Measurements from ENCODE around the gene DECR2. TPM values are rescaled to one million over a fixed set of nuclear protein-coding genes. Genes with fewer than 3 reads are reported as not detected.
"Not testable (repeated sequence)": the region's sequence is repeated elsewhere in the genome, so short reads cannot be mapped to it uniquely, and the experiment has no call there.

The DECR2 gene, protein sequence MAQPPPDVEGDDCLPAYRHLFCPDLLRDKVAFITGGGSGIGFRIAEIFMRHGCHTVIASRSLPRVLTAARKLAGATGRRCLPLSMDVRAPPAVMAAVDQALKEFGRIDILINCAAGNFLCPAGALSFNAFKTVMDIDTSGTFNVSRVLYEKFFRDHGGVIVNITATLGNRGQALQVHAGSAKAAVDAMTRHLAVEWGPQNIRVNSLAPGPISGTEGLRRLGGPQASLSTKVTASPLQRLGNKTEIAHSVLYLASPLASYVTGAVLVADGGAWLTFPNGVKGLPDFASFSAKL
- polyA plus RNA-seq (2013, experiment 1 of 2; ENCODE audit: insufficient read length), result 13.7 TPM
- polyA plus RNA-seq (2013, experiment 2 of 2; ENCODE audit: insufficient read length), result 11.2 TPM

DNA sequence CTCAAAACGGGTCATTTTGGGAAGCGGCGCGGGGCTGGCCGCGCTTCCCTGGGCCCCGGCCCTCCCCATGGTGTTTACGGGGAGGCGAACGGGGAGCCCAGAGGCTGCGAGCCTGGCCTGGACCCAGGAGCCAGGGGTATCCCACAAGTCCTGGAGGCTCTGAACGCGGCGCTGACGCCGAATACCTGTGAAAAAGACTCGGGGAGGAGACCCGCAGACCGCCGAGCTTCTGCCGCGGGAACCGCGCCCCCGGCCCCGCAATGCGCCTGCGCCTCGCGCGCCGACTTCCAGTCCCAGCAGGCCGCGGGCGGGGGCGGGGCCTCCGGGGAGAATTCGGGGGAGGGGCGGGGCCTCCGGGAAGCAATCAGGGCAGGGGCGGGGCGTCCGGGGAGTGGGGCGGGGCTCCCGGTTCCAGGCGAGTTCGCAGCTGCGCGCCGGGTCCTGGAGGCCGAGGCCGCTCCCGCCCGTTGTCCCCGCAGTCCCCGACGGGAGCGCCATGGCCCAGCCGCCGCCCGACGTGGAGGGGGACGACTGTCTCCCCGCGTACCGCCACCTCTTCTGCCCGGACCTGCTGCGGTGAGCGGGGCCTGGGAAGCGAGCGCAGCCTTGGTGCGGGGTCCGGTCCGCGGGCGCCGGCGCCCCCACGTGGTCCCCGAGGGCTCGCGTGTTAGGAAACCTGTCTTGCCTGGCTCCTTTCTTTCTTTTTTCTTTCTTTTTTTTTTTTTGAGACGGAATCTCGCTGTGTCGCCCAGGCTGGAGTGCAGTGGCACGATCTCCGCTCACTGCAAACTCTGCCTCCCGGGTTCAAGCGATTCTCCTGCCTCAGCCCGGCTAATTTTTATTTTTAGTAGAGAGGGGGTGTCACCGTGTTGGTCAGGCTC, at the start of gene DECR2:
TSS of gene DECR2 (plus strand) at position 418 of the 881 bp plus-strand sequence. CDS start at position 497, 79 bp downstream.
- peak; percentile 92 for DNase-seq

DNA sequence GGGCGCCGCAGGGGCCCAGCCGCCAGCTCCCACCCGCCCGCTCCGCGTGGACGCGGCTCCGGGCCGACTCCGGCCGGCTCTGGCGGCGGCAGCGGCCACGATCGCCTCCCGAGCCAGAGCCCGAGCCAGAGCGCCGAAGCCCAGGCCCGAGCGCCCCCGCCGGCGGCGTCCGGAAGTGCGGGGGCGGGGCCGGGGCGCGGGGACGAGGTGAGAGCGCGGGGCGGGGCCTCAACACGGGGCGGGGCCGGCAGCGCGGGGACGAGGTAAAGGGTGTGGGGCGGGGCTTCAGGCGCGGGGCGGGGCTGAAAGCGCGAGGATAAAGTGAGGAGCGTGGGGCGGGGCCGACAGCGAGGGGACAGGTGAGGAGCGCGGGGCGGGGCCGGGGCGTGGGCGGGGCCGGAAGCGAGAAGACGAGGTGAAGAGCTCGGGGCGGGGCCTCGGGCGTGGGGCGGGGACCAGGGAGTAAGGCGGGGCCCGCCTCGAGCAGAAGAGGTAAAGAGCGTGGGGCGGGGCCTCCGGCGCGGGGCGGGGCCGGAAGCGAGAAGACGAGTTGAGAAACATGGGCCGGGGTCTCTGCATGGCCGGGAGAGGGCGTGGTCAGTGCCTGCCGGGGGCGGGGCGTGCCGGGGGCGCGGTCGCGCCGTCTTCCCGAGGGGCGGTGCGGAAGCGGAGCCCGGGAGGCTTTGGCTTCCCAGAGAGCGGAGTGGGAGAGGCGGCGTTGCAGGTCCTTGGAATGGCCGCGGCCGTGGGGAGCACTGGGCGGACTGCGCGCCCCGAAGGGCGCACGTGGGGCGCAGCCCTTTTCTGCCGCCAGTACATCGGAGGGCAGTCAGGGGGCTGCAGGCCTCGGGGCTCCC, 48.9 kb upstream of the DECR2 start, which contains the start of gene AXIN1:
TSS of gene AXIN1 (minus strand) at position 177 of the 857 bp plus-strand sequence. CDS start 5,698 bp downstream, outside the sequence.
- DNase-seq, result peak; percentile 95

DNA sequence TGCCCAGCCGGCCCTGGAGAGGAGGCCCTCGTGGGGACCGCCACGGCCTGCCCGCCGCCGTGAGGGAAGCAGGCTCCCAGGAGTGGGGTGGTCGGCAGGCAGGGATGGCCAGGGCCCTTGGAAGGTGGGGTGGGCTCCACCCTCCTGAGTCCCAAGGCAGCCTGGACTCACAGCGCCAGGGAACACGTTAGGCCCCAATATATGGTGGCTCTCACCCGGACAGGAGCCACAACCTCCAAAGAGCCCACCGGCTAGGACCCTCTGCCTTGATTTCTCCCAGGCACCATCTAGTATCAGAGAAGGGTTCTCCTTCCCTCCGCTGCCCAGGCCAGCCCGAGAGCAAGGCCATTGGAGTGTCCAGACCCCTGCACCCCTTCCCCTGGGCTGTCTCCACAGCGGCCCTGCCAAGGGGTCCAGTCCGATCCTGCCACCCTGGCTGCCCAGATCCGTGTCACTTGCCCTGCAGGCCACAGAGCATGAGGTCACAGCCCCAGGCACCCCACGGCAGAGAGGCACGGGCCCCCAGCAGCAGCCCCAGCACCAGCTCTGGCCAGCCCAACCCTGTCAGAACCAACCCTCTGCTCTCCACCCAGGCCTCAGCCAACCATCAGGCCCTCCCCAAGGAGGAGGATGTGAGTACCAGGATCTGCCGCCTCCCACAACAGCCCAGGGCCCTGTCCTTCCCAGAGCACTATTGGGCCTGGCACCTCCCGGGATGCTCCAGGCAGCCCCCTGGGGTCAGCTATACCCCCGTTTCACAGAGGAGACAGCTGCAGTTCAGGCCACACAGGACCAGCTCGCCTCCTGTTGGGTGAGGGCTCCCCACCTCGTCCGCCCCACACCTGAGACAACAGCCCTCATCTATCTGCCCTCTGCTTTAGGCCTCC, 48.0 kb upstream of the DECR2 start:
- DNase-seq, result no peak

DNA sequence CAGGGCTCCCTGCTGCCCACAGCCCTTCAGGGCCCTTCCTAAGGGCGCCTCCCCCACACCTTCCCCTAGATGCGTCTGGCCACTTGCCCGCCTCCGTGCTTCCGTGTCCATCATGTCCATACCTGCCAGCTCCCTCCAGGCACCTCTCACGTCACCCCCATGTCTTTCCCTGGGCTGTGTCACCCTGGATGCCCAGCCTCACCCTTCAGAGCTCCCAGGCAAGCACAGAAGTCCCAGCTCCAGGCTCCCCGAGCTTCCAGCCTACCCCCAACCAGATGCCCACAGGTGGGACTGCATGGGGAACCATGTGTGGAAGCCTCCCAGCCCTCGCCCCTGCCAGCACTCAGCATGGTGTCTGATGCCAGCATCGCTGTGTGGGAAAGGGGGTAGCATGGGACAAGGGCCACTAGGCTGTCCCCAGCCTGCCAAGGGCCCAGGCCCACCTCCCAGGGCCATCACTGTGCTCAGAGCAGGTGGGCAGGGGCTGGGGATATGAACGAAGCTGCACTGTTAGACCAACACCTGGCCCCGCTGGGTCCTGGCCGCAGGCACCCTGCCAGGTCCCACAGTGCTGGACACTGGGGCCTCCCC, 47.3 kb upstream of the DECR2 start:
- no peak for DNase-seq

- no peak for DNase-seq
These were observed 46.7 kb upstream of the DECR2 start for GRCh38 chr16:354971-355461.

DNA sequence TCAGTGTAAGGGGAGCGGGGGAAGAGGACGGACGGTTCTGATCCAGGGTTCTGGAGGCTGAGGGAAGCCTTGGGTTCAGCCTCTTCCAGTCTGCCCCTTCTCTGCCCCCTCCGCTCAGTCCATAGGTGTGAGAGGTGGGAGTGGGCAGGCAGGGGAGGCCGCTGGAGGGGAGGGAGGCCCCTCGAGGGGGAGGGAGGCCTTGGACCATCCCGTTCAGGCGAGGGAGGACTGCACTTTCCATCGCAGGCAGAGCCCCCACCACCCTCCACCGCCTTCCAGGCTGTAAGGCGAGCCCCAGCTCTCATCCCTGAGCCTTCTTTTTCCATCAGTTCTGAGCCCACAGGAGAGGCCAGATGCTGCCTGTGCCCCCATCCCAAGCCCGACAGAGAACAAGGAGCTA, 44.9 kb upstream of the DECR2 start:
- DNase-seq, result no peak

DNA sequence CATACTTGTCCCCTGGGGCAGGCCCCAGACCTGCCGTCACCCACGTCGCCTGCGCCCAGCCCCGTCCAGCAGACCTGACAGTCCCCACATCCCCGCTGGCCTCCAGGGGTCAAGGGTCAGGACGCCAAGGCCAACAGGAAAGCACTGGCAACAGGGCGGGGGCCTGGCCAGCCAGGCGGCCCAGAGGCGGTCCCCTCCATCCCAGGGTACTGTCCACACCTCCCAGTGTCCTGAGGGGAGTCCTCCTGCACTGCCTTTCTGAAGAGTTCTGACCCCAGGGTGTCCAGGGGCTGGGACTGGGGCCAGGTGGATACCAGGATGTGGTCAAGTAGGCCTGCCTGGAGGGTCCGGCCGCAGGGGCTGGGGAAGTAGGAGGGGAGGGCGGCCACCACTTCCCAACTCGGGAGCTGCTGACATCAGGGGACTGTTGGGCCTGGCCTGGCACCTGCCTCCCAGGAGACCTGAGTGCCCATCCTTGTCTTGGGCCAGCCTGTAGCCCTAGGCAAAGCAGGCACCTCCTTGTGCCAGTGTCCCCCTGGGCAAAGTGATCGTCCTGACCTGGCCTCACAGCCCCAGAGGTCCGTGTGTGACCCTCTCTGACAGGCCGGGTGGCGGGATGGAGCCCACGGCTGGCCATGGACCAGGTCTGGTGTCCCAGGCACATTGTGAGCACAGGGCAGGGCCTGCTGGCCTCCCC, 42.5 kb upstream of the DECR2 start:
- DNase-seq, result no peak

- no peak for DNase-seq
These were observed 41.6 kb upstream of the DECR2 start for GRCh38 chr16:359871-360697.

DNA sequence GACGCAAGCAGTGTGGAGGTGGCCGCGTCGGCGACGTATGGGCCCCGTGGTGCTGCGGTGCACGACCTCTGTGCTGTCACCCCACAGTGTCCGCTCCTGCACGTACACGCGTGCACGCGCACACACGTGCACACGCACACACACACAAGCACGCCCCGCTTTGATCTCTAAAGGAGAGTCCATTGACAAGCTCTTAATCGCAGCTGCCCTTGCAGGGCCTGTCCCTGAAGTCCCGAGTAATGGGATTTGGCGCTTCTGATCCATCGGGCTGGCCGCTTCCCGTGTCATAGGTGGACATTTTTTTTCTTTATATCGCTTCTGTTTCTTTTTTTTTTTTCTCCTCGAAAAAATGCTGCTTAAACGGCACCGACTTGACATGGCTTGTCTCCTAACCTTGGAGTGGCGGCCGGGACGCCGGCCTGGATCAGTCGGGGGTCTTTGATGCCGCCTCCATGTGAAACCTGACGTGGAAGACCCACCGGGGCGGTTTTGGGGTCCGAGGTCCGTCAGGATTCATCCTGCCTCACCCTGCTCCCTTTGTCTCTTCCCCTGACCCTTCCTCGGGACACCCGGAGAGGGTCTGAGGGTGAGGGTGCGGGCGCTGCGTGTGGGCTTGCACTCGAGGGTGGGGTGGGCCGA, 40.9 kb upstream of the DECR2 start:
- no peak for DNase-seq

DNA sequence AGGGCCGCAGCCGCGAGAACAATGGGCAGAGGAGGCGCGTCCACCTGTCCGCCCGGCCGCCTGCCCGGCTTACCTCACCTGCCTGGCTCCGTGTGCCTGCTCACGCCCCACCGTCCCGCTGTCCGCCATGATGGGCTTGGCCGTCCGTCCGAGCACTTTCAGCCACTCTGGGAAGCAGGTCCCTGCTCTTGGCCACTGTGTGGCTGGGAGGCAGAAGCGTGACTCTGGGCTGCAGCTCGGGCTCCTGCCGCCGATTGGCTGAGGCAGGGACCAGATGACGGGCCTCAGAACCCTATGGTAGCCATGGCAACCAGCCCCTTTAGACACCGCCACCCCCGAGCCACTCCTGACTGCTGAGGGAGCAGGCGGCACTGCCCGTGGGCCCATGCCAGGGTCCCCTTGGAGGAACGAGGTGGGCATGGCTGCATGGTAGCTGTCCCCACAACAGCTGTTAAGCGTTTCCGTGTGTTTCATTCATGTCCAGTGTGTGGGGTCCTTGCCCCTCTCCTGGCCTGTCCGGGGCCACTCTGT, 40.3 kb upstream of the DECR2 start:
- DNase-seq, result no peak

DNA sequence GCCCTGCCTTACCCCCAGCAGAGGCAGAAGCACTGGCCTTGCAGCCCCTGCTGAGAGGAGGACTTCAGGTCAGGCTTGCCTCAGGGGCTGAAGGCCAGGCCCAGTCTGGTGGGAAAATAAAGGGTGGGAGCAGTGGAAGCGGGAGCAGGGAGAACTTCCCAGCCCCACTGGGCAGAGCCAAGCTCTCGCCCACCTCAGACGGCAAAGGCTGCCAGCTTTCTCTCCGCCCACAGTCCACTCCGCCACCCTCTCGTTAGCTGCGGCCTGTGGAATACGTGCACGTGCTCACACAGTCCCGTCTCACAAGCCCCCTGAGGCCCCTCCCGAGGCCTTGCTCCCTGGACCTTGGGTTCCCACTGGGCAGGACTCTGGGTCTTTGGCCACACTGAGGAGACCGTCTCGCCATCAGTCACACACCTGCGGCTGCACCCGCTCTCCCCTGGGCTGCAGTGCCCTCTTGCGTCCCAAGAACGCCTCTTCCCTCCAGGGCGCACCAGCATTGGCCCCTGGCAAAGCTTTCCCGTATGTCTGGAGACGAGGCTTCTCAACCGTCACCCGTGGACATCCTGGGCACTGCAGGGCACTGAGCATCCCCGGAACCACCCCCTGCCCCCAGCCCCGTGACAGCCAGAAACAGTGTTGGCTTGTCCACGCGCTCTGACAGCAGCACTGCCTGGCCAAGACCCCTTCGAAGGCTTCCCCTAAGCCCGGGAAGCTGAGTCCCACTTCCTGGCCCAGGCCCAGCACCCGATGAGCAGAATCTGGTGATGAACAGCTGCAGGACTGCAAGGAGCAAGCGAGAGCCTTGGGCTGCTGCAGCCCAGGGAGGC, 39.6 kb upstream of the DECR2 start:
- DNase-seq, result peak; percentile 67

GRCh38 chr16:362702-362999, 39.0 kb upstream of the DECR2 start:
- DNase-seq, result not testable (repeated sequence)

- no peak for DNase-seq
These were observed 38.4 kb upstream of the DECR2 start for GRCh38 chr16:363110-363765.

DNA sequence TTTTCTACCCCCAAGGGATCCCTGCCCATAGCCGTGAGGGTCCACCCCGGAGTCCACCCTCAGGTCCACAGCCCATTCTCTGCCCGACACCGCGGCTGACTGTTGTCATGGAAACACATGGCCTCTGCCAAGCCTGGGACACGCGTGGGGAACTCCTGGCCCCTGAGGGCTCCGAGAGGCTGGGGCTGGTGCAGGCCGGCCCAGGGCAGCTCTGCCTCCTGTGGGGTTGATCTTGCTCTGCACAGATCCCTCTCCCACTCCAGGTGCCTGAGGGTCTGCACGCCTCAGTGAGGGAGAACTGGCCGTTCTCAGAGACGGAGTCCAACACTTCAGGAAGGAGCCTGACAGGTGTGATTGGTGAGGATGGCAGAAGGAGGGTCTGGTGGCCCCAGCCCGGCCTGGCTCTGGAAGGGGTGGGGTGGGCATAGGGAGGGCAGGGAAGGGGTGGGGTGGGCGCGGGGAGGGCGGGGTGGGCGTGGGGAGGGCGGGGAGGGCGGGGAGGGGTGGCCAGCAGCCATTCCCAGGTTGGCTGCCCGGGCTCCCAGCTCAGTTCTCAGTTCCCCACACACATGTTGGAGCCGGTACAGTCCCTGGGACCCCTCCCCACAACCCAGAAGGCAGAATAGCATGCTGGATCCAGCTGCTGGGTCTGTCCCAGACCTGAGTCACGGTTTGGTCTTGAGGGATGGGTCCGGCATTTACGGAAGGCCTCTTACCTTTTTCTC, 37.8 kb upstream of the DECR2 start:
- no peak for DNase-seq

DNA sequence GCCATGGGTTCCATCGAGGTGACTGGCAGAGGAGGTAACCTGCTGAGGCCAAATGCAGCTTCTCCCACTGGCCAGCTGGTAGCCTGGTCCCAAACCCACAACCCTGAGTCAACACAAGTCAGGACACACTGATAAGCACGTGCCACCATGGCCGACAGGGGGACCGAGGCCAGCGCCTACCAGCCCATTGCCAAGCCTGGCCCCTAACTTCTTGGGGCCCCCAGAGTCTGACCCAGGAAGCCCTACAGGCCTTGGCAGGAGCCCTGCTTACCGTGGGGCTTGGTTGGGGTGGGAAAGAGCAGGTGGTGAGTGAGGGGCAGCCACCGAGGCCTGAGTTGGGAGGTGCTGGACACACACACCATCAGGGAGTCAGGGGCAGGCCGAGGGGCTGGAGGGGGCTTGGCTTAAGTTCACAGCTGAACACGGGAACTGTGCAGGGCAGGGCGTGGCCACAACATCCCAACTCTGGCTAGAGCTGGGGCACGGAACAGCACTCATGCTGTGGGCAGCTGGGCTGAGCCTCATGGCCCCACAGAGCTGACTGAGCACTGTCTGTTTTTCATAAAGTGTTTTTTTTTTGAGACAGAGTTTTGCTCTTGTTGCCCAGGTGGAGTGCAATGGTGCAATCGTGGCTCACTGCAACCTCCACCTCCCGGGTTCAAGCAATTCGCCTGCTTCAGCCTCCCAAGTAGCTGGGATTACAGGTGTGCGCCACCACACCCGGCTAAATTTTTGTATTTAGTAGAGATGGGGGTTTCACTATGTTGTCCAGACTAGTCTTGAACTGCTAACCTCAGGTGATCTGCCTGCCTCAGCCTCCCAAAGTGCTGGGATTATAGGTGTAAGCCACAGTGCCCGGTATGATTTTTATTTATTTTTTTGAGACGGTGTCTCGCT, 36.8 kb upstream of the DECR2 start:
- DNase-seq, result no peak

Measured in fibroblast of skin of scalp (primary cell).